GM21723 (cell line): ENCODE results near the gene SLC25A25.
"Not testable (repeated sequence)": the region's sequence is repeated elsewhere in the genome, so short reads cannot be mapped to it uniquely, and the experiment has no call there.

Source experiments
- ATAC-seq: cut with Tn5 transposase; IDR thresholded peaks from one replicate; pipeline ENCODE4 v1.9.1; 2021; ENCODE audit warnings: mild to moderate bottlenecking, moderate library complexity; ENCODE audit not compliant: unreplicated experiment

SLC25A25 gene

GRCh38 chr9:128051932-128052709 lies 15.9 kb upstream of the SLC25A25 start:
- ATAC-seq = no peak

- no peak for ATAC-seq
These were observed 14.5 kb upstream of the SLC25A25 start for GRCh38 chr9:128053560-128053959.

GRCh38 chr9:128054087-128054486 lies 13.9 kb upstream of the SLC25A25 start:
- no peak for ATAC-seq

GRCh38 chr9:128055344-128056040 lies 12.5 kb upstream of the SLC25A25 start:
- no peak for ATAC-seq

- no peak for ATAC-seq
These were observed 11.9 kb upstream of the SLC25A25 start for GRCh38 chr9:128056086-128056485.

GRCh38 chr9:128056887-128057723 lies 10.9 kb upstream of the SLC25A25 start:
- ATAC-seq = no peak

GRCh38 chr9:128057724-128058409 lies 10.2 kb upstream of the SLC25A25 start:
- no peak for ATAC-seq

- ATAC-seq = no peak
These were observed 8.6 kb upstream of the SLC25A25 start for GRCh38 chr9:128059365-128059983.

- ATAC-seq = no peak
These were observed 6.6 kb upstream of the SLC25A25 start for GRCh38 chr9:128061275-128061960.

- ATAC-seq = no peak
These were observed 5.8 kb upstream of the SLC25A25 start for GRCh38 chr9:128062279-128062678.

- no peak for ATAC-seq
These were observed 4.9 kb upstream of the SLC25A25 start for GRCh38 chr9:128062846-128063831.

GRCh38 chr9:128065907-128066712 lies 1.9 kb upstream of the SLC25A25 start:
- no peak for ATAC-seq

GRCh38 chr9:128066713-128067644 lies 1.1 kb upstream of the SLC25A25 start, which contains the start of gene NAIF1:
Gene NAIF1 (minus strand): TSS chr9:128067320. CDS start chr9:128067101, 219 bp downstream.
- peak; percentile 61 for ATAC-seq

- peak; percentile 14 for ATAC-seq
These were observed 564 bp downstream of the SLC25A25 start for GRCh38 chr9:128068386-128069205.

GRCh38 chr9:128070874-128071273 lies 2.8 kb downstream of the SLC25A25 start:
- no peak for ATAC-seq

GRCh38 chr9:128071475-128071874 lies 3.4 kb downstream of the SLC25A25 start:
- ATAC-seq = not testable (repeated sequence)
